Kidney epithelial cell (primary cell): ENCODE data around the gene OR2T10. TPM values are rescaled to one million over a fixed set of nuclear protein-coding genes. Genes with fewer than 3 reads are reported as not detected.

Source experiments
- DNase-seq: peaks from one replicate; pipeline ENCODE4 v3.0.0-alpha.2; 2010; ENCODE audit warnings: low read depth
- H3K27me3 ChIP-seq: 2 replicates; pipeline ENCODE4 v1.6.0; 2011; ENCODE audit warnings: low read length; ENCODE audit not compliant: control insufficient read depth, insufficient read depth
- H3K36me3 ChIP-seq: 2 replicates; pipeline ENCODE4 v1.5.1; 2011; ENCODE audit warnings: low read length; ENCODE audit not compliant: control insufficient read depth, insufficient read depth
- H3K4me3 ChIP-seq: 2 replicates; pipeline ENCODE4 v1.5.1; 2011; ENCODE audit warnings: low read depth, mild to moderate bottlenecking, control low read depth, low read length
- total RNA-seq: library from RNA; depleted of rRNA; stranded (reverse); fragments of >200 nt; gene quantifications from 2 replicates; pipeline ENCODE4 v1.2.3, GENCODE V29; 2015
- TF ChIP-seq, protein P1 (sequence below): IDR thresholded peaks from 2 replicates; pipeline ENCODE4 v1.5.1; 2011; ENCODE audit warnings: mild to moderate bottlenecking, moderate library complexity, low read length, control low read depth, inconsistent platforms; ENCODE audit not compliant: insufficient read depth, poor library complexity, severe bottlenecking

Gene OR2T10
- total RNA-seq, 1 donor from 2014 or later = not detected

DNA sequence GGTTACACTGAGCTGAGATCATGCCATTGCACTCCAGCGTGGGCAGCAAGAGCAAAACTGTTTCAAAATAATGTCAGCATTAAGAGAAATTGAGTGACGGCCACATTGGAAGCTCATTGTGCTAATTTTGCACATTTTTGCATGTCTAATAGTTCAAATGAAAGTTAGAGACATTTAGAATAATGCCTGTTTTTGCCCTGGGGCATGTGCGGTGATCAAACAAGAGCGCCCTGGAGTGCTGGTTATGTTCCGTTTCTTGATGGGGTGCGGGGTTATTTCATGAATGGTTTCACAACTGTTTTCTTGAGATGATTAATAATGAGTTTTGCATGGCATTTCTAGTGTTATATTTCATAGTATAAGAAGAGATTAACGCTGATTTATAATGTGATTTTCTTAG, 24.3 kb upstream of the OR2T10 start:
- TF ChIP-seq, protein P1, sequence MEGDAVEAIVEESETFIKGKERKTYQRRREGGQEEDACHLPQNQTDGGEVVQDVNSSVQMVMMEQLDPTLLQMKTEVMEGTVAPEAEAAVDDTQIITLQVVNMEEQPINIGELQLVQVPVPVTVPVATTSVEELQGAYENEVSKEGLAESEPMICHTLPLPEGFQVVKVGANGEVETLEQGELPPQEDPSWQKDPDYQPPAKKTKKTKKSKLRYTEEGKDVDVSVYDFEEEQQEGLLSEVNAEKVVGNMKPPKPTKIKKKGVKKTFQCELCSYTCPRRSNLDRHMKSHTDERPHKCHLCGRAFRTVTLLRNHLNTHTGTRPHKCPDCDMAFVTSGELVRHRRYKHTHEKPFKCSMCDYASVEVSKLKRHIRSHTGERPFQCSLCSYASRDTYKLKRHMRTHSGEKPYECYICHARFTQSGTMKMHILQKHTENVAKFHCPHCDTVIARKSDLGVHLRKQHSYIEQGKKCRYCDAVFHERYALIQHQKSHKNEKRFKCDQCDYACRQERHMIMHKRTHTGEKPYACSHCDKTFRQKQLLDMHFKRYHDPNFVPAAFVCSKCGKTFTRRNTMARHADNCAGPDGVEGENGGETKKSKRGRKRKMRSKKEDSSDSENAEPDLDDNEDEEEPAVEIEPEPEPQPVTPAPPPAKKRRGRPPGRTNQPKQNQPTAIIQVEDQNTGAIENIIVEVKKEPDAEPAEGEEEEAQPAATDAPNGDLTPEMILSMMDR = no peak
- no peaks in the 10 kb centered on the region for H3K36me3 ChIP-seq
- H3K27me3 ChIP-seq = no peaks in the 10 kb centered on the region
- no peak for DNase-seq
- no peak overlapping the region for H3K4me3 ChIP-seq

DNA sequence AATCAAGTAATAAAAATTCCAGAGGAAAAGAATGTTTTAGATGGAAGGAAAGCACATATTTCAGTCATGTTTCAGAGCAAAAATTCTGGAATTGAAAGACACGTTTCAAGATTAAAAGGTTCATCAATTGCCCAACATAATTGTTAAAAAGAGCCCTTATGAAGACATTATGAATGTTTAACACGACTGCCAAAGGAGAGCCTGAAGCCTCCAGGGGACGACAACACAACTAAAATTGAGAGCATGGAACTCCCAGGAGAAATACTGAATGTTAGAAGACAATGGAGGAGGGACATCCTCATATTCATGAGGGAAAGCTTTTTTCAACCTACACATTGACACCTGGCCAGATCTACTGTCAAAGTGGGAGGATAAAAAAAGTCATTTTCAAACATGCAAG, 21.4 kb upstream of the OR2T10 start:
- no peaks in the 10 kb centered on the region for H3K36me3 ChIP-seq
- TF ChIP-seq, protein P1 = peak; percentile 52
- no peak for DNase-seq
- H3K4me3 ChIP-seq = no peak overlapping the region
- H3K27me3 ChIP-seq = no peaks in the 10 kb centered on the region

DNA sequence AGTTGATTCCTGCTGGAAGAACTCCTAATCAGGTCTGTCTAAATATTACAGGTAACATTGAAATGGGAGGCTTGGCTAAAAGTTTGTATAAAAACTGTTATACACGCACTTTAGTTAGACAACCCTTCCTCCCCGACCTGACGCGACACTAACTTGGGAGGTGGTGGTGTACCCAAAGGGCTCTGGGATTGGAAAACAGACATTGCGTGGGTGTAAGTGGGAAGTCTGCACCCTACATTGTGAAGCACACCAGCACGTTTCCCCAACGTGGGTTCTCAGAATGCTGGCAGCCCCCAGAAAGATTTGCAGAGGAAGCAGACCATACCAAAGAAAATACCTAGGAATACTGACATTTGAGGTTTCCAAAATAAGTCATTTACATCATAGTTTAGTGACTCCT, 20.6 kb upstream of the OR2T10 start:
- Histone ChIP-seq H3K4me3 (no peak overlapping the region), H3K36me3 (no peaks in the 10 kb centered on the region), H3K27me3 (no peaks in the 10 kb centered on the region)
- no peak for DNase-seq
- TF ChIP-seq, protein P1 = no peak

DNA sequence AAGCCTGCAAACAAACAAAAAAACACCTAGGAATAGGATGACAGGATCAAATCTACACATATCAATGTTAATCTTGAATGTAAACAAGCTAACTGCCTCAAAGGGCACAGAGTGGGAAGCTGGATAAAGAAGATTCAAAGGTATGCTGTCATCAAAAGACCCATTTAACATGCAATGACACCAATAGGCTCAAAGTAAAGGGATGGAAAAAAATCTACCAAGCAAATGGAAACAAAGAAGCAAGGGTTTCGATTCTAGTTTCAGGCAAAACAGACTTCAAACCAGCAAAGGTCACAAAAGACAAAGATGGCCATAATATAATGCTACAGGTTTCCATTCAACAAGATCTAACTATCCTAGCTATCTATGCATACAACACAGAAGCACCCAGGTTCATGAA, 16.2 kb upstream of the OR2T10 start:
- H3K4me3 ChIP-seq = no peak overlapping the region
- no peaks in the 10 kb centered on the region for H3K27me3 ChIP-seq
- no peak for DNase-seq
- no peaks in the 10 kb centered on the region for H3K36me3 ChIP-seq
- TF ChIP-seq, protein P1 = no peak

DNA sequence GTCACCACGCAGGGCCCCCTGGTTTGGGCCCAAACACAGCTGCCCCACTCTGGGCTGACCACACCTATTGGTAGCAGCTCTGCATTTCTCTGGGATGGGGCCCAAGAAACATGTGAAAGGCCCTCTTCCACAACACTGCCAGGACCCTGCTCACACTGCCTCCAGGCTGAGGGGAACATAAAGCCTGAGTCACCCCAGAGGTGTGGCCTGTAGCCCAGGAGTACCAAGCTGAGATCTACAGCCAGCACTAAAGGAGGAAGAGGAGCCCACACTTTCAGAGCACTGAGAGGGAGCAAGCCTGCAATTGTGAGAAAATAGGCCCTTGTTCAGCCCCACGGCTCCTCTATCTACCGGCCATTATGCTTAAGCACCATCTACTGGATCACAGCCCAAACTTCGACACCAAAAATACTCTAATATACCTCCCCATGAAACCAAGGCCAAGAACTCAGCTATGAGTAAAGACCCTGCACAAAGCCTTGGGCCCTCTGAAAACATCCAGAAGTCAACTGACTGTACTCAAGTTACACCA, 14.4 kb upstream of the OR2T10 start:
- Histone ChIP-seq H3K27me3 (no peaks in the 10 kb centered on the region), H3K4me3 (no peak overlapping the region), H3K36me3 (no peaks in the 10 kb centered on the region)
- DNase-seq = no peak
- TF ChIP-seq, protein P1 = no peak

DNA sequence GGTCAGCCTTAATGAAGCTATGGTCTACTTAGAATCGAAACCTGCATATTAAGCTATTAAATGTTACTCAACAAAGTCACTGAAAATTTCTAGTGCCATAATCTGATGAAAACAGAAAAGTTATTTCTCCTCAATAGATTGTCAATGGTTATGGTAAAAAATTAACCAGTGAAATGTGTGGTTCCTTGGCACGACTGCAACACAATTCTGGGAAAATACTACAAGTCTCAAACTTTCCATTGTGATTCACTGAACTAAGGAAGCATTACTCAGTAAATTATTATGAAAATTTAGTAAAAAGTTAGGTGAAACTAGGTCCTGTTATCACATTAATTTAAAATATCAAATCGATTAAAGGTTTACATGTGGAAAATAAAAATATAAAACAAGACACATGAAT, 12.8 kb upstream of the OR2T10 start:
- Histone ChIP-seq H3K36me3 (no peaks in the 10 kb centered on the region), H3K27me3 (no peaks in the 10 kb centered on the region), H3K4me3 (no peak overlapping the region)
- DNase-seq = no peak
- TF ChIP-seq, protein P1 = no peak
